ENCODE results near the gene TMEM140.
A peak's percentile ranks its signal among the peaks of the same experiment; 100 is the strongest.

Gene TMEM140

DNA sequence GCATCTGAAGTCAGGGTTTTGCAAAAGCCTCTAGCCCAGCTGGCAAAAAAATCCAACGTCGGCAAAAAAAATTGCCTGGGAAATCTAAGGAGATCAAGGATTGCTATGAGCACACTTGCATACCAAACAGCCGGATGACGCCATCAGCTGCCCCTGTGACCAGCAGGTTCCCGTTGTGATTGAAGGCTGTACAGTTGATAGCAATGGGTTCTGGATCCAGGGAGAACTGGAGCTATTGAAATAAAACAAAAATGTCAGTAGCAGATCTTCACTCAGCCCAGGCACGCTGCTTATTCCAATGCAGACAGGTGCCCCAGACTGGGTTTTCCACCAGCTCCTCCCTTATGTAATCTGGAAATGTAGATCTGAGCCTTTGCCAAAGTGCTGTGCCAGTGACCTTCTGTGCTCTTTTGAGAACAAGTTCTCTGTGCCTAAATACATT is 41.4 kb downstream of the TMEM140 start:
- H3K9me3 Mint-ChIP-seq: no peaks in the 10 kb centered on the region
- peaks cover 12% of the 10 kb centered on the region for H3K4me1 Mint-ChIP-seq
- no peak overlapping the region for H3K4me3 Mint-ChIP-seq
- H3K27me3 Mint-ChIP-seq: no peaks in the 10 kb centered on the region
- H3K27ac Mint-ChIP-seq: no peak overlapping the region
- no peak for ATAC-seq
- peaks cover 66% of the 10 kb centered on the region for H3K36me3 Mint-ChIP-seq (ENCODE audit: low read depth)
- no peak for DNase-seq

DNA sequence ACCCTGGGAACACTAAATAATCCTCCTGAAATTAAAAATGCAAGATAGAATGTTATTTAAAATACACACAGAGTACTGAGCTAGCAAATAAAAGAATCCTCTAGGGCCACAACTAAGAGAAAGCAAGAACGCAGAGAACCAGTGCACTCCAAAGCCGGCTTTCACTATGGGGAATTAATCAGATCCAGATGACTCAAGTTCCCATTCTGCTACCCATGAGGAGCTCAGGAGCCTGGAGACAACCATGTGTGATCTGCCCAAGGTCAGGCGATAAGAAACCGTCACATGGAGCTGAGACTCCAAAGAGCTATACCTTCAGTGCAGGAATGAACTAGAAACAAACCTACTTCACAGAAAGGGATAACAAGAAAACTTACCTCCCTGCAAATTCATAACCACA is 42.1 kb downstream of the TMEM140 start:
- Mint-ChIP-seq H3K4me3 (no peak overlapping the region), H3K27me3 (no peaks in the 10 kb centered on the region), H3K9me3 (no peaks in the 10 kb centered on the region), H3K4me1 (peaks cover 12% of the 10 kb centered on the region), H3K27ac (no peak overlapping the region), H3K36me3 (ENCODE audit: low read depth) (peaks cover 64% of the 10 kb centered on the region)
- DNase-seq: no peak
- no peak for ATAC-seq

DNA sequence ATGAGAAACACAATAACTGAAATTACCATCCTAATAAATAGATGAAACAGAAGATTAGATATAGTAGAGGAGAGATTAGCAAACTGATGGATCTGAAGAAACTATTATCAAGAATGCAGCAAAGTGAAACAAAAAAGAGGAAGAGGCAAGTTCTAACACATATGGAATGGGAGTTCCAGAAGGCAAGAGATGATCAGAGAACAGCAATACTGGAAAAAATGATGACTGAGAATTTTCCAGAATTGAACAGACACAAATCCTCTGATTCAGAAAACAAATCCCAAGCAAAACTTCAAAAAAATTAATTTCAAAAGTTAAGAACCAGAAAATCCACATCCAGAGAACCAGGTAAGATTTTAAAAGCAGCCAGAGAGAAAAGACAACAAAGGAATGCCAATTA is 42.8 kb downstream of the TMEM140 start:
- DNase-seq: no peak
- H3K27me3 Mint-ChIP-seq: no peaks in the 10 kb centered on the region
- H3K4me3 Mint-ChIP-seq: no peak overlapping the region
- H3K4me1 Mint-ChIP-seq: peaks cover 12% of the 10 kb centered on the region
- H3K27ac Mint-ChIP-seq: no peak overlapping the region
- no peaks in the 10 kb centered on the region for H3K9me3 Mint-ChIP-seq
- H3K36me3 Mint-ChIP-seq (ENCODE audit: low read depth): peaks cover 58% of the 10 kb centered on the region
- ATAC-seq: no peak

DNA sequence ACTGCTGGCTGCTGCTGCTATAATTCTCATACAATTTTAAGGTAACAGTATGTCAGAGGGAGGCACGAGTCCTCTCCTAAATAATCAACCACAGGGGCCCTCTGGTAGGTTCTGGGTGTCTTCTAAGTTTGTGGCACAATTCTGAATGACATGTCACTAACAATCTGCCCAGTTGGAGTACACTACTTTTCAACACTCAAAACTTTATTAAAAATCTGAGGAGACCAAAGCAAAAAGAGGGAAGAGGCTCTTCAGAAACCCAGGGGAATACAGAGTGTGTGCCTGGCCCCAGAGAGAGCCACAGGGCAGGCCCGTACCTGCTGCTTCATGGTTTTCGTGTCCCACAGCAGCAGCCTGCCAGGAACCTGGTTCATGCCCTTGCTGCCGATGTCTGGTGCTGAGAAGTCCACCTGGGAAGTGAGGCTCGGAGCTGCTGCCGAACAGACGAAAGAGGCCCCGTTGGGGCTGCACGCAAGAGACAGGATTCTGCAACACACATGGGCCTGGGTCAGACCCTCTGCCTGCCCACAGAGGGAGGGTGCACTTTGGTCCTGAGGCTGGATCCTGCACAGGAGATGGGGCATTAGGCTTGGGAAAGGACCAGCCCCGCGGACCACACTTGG is 45.2 kb downstream of the TMEM140 start:
- ATAC-seq (no peak), DNase-seq (no peak)
- peaks cover 7% of the 10 kb centered on the region for H3K4me1 Mint-ChIP-seq
- H3K27me3 Mint-ChIP-seq: no peaks in the 10 kb centered on the region
- peaks cover 51% of the 10 kb centered on the region for H3K36me3 Mint-ChIP-seq (ENCODE audit: low read depth)
- H3K4me3 Mint-ChIP-seq: no peak overlapping the region
- no peak overlapping the region for H3K27ac Mint-ChIP-seq
- H3K9me3 Mint-ChIP-seq: no peaks in the 10 kb centered on the region

DNA sequence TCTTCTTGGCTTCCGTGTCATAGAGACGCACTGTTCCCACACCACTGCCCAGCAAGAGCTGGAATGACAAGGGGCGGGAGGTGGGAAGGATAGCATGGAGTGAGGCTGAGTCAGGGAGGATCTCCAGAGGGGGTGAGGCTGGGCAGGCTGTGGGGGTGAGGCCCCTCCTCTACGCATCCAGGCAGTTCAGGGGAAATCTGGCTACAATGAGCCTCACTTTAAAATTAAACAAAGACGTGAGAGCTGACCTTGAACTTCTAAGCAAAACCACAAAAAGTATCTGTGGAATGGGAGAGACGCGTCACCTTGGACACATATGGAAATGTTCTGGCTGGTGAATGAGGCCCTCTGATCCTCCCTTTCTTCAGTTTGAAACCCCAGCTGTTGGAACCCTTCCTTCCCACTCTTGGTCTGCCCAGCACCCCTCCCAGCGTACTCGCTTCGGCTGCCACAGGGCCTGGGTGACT is 45.8 kb downstream of the TMEM140 start:
- Mint-ChIP-seq H3K27me3 (no peaks in the 10 kb centered on the region), H3K36me3 (ENCODE audit: low read depth) (peaks cover 51% of the 10 kb centered on the region), H3K4me3 (no peak overlapping the region), H3K9me3 (no peaks in the 10 kb centered on the region), H3K27ac (no peak overlapping the region), H3K4me1 (peaks cover 12% of the 10 kb centered on the region)
- no peak for DNase-seq
- no peak for ATAC-seq

DNA sequence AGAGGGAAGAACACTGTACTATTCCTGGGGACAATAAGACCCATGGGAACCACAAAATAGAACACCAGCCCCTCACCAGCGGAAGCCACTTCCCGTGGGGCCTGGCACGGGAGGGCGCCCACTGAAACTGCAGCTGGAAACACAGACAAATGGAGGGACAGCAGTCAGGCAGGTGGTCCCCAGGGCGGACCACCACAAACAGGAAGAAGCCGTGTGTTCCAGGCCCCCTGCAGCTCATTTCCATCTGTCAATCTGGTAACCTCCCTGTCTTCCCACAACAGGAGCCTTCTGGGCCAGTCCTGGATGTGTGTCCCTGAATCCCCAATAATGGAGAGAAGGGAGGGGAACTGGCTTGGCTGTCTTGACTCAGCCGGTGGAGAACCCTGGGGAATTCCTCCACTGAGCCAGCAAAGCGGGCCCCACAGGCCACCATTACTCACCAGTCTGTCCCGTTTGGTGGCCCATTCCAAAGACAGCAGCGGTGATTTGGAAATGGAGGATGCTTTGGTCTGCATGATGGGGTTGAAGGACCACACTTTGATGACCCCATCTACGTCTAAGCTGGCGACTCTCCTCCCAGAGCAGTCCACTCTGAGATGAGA is 46.7 kb downstream of the TMEM140 start:
- ATAC-seq (no peak), DNase-seq (no peak)
- Mint-ChIP-seq H3K4me1 (peaks cover 18% of the 10 kb centered on the region), H3K9me3 (no peaks in the 10 kb centered on the region), H3K36me3 (ENCODE audit: low read depth) (peaks cover 50% of the 10 kb centered on the region), H3K27me3 (no peaks in the 10 kb centered on the region), H3K27ac (no peak overlapping the region), H3K4me3 (no peak overlapping the region)

DNA sequence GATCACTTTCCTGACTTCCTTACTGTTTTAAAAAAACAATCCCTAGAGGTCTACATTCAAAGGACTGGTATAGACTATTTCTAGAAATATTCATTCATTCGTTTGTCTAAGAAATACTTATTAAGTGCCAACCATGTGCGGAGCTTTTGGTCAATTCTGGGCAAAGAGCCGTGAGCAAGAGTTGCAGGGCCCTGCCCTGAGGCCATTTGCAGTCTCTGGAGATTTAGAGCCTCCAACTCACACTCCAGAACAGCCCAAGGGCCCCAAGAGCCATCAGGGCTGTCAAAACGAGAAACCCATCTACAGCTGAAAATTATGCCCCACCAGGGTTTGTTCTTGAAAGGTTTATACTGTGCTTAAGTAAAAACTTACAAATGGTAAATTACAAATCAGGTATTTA is 47.3 kb downstream of the TMEM140 start:
- Mint-ChIP-seq H3K27me3 (no peaks in the 10 kb centered on the region), H3K36me3 (ENCODE audit: low read depth) (peaks cover 49% of the 10 kb centered on the region), H3K4me3 (no peak overlapping the region), H3K9me3 (no peaks in the 10 kb centered on the region), H3K27ac (no peak overlapping the region), H3K4me1 (peaks cover 18% of the 10 kb centered on the region)
- DNase-seq (no peak), ATAC-seq (no peak)

DNA sequence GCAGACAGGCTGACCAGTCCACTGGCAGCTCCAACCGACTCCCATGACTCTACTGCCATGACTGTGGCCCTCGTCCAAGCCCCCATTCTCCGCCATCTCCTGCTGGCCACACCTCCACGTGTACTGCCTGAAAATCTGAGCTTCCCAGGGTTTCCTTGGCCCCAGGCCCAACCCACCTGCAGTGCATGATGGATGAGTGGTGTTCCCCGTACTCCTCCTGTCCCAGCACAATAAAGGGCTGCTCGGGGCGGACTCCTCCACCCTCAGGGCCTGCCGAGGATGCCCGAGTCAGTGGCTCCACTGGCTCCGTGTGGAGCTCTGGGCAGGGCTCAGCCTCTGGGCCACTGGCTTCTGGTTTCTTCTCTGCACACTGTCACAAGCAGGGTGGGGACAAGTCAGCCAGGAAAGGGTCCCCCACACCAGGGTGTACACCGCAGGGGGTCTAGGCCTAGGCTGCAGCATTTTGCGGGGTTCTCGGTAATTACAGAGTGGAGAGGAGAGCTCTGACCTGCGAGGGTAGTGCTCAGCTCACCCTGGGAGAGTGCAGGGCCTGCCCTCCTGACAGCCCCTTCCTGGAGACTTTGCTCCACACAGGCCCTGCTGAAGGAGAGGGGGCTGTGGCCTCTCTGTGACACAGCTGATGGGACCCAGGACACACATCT is 48.2 kb downstream of the TMEM140 start:
- no peak for ATAC-seq
- no peaks in the 10 kb centered on the region for H3K27me3 Mint-ChIP-seq
- no peak for DNase-seq
- H3K4me3 Mint-ChIP-seq: no peak overlapping the region
- no peaks in the 10 kb centered on the region for H3K9me3 Mint-ChIP-seq
- peaks cover 44% of the 10 kb centered on the region for H3K36me3 Mint-ChIP-seq (ENCODE audit: low read depth)
- peaks cover 18% of the 10 kb centered on the region for H3K4me1 Mint-ChIP-seq
- no peak overlapping the region for H3K27ac Mint-ChIP-seq

DNA sequence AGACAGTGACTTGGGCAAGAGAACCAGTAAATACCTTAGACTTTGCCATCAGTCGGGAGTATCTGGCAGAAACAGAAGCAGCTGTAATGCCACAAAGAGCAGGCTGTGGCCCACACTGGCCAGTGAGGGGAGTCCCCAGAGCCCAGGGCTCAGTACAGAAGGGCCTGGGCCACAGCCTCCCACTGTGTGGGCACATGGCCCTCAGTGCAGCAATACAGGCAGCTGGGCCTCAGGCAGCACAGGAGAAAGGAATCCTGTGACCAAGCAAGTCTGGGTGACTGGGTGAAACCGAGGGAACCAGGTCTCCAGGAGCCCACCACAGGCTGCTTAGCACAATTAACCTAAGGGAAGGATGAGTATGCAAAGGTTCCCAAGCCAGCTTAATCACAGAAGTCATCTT is 49.5 kb downstream of the TMEM140 start:
- no peak overlapping the region for H3K4me3 Mint-ChIP-seq
- DNase-seq: no peak
- no peaks in the 10 kb centered on the region for H3K9me3 Mint-ChIP-seq
- peaks cover 22% of the 10 kb centered on the region for H3K4me1 Mint-ChIP-seq
- no peak for ATAC-seq
- H3K36me3 Mint-ChIP-seq (ENCODE audit: low read depth): peaks cover 47% of the 10 kb centered on the region
- H3K27ac Mint-ChIP-seq: peak overlapping the region; percentile 32
- no peaks in the 10 kb centered on the region for H3K27me3 Mint-ChIP-seq

DNA sequence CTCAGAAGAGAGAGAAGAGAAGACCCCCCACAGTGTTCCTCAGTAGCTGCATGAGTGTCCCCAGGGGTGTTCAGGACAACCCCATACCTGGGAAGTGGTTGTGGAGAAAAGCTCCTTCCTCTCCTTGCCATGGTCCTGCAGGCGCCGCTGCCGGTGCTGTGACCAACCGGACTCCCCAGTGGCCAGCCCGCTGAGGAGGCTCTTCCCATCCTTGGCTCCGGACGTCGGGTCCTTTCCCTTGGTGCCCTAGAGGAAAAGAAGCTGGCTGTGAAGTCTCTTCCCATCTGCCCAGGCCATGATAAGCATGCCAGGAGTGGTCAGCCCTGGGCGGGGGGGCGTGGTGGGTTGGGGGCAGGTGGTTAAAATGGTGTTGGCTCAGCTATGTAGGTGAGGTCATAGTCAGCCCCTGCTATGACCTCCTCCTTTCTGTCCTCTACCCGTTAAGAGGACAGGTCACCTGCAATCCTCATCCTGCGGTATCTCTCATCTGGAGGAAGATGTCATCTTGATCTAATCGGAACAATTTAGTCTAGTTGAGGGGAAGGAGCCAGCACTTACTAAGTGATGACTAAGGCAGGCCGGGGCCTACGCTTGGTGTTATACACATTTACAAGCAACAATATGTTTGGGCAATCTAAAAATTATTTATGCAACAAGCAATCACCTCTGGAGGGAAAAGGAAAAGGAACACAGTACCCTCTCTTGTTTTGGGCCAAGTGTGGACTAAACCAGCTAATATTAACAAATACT is 50.2 kb downstream of the TMEM140 start:
- Mint-ChIP-seq H3K27me3 (no peaks in the 10 kb centered on the region), H3K36me3 (ENCODE audit: low read depth) (peaks cover 44% of the 10 kb centered on the region), H3K9me3 (no peaks in the 10 kb centered on the region), H3K4me1 (peaks cover 24% of the 10 kb centered on the region), H3K4me3 (no peak overlapping the region), H3K27ac (peak overlapping the region; percentile 6)
- DNase-seq (no peak), ATAC-seq (peak; percentile 72)

DNA sequence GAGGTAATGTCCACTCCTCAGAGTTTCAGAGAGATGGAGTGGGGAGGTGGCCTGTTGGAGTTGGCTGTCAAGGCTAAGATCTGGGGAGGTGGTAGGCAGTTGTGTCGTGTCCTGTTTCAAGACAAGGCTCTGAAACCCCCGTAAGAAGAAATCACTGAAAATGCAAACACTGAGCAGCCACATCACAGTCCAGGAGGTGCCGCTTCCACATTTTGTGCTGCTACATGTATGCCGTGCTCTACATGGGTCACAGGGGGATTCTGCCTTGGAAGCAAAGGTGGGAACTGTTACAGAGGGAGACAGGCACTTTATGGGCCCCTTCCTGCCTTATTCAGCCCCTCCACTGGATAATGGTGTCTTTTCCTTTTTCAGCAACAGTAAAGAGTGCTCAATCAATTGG is 51.6 kb downstream of the TMEM140 start:
- Mint-ChIP-seq H3K36me3 (ENCODE audit: low read depth) (peaks cover 41% of the 10 kb centered on the region), H3K4me3 (no peak overlapping the region), H3K27me3 (no peaks in the 10 kb centered on the region), H3K9me3 (no peaks in the 10 kb centered on the region), H3K27ac (no peak overlapping the region), H3K4me1 (peaks cover 28% of the 10 kb centered on the region)
- DNase-seq (no peak), ATAC-seq (no peak)

DNA sequence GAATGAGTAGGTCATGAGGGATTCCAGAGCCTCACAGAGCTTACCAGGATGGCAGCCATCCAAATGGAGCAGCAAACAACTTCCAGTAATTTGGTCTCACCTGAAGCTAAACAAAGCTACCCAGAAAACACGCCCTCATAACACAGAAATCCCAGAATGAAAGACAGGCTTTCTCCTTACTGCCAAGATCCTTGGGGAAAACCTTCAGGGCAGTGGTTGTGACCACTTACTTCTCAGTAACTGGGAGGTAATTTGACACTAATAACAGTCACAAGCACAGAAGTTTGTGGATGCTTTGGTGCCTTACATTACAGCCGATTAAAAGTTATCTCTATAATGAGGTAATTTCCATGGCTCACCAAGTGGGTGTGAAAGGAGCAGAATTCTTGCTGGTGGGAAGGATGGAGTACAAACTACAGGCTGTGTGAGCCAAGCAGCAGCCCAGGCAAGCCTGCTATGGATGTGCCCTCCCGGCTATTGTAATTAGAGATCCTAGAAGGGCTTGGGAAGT is 53.0 kb downstream of the TMEM140 start:
- Mint-ChIP-seq H3K27me3 (no peaks in the 10 kb centered on the region), H3K4me3 (no peak overlapping the region), H3K9me3 (no peaks in the 10 kb centered on the region), H3K36me3 (ENCODE audit: low read depth) (peaks cover 49% of the 10 kb centered on the region), H3K27ac (no peak overlapping the region), H3K4me1 (peaks cover 28% of the 10 kb centered on the region)
- ATAC-seq (no peak), DNase-seq (no peak)

DNA sequence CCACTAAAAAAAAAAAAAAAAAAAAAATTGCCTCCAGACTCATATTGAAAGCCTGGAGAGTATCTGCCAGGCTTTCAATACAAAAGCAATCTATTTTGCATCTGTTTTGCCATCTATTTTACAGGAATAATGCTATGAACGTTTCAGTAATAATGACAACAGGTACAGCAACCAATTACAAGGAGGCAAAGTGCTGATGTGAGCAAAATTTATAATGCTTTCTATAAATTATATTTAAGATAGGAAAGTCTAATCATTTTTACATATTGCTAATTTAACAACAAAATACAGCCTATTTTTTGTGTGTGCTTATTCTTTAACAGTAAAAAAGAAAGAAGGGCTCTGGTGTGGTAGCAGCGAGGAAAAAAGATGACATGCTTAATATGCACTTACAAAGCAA is 53.5 kb downstream of the TMEM140 start:
- H3K9me3 Mint-ChIP-seq: no peaks in the 10 kb centered on the region
- DNase-seq (no peak), ATAC-seq (no peak)
- no peak overlapping the region for H3K27ac Mint-ChIP-seq
- peaks cover 33% of the 10 kb centered on the region for H3K4me1 Mint-ChIP-seq
- H3K36me3 Mint-ChIP-seq (ENCODE audit: low read depth): peaks cover 53% of the 10 kb centered on the region
- no peak overlapping the region for H3K4me3 Mint-ChIP-seq
- H3K27me3 Mint-ChIP-seq: no peaks in the 10 kb centered on the region

DNA sequence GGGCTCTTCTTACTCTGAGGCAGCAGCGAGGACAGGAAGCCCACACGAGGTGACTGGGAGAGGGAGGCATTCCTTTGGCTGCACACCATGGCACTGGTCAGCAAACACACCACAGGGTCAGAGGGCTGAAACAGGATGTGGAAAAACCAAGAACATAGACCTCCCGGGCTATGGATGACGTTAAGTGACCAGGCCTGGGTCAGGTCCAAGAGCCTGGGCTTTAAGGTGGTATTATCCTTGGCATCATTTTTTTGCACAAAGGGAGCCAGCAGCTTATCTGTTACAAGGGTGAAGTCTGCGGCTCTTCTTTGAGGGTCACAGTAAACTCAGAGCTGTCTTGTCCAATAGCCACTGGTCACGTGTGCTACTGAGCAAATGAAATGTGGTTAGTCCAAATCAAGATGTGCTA is 56.5 kb downstream of the TMEM140 start:
- no peak for DNase-seq
- Mint-ChIP-seq H3K36me3 (ENCODE audit: low read depth) (peaks cover 40% of the 10 kb centered on the region), H3K9me3 (no peaks in the 10 kb centered on the region), H3K4me1 (peaks cover 47% of the 10 kb centered on the region), H3K4me3 (no peak overlapping the region), H3K27me3 (no peaks in the 10 kb centered on the region), H3K27ac (no peak overlapping the region)
- ATAC-seq: no peak
